HepG2 (cell line): Measurements from ENCODE around the gene LRRTM1. TPM values are rescaled to one million over a fixed set of nuclear protein-coding genes. Genes with fewer than 3 reads are reported as not detected.

Experiments
- ATAC-seq: fragments of 200-7000 bp; cut with Tn5 transposase; 3 replicates; pipeline ENCODE4 v1.9.1; 2020; ENCODE audit warnings: mild to moderate bottlenecking, moderate library complexity
- BruUV-seq: library from RNA; stranded (reverse); fragments of 400-500 nt; replicated peaks from 2 replicates; lab custom pipeline; 2021; lab: Mats Ljungman, UMichigan
- CTCF ChIA-PET: fragments of 300-600 bp; formaldehyde crosslinking; extraction: SDS; loops from one replicate; lab custom pipeline; 2021; ENCODE audit warnings: low total read pairs, inconsistent platforms, low intra/inter-chr PET ratio; lab: Yijun Ruan, JAX
- POLR2A ChIA-PET: fragments of 350-600 bp; sonication (Branson Sonifier 250); formaldehyde crosslinking; loops from one replicate; lab custom pipeline; 2020; ENCODE audit warnings: antibody characterized with exemption, inconsistent platforms; lab: Yijun Ruan, JAX
- DNase-seq: peaks from one replicate; pipeline ENCODE4 v3.0.0-alpha.2; 2015; ENCODE audit warnings: low spot score
- FAIRE-seq: peaks from 3 replicates; lab custom pipeline; 2011; peaks lifted over from hg19 to GRCh38; lab: Jason Lieb, UNC
- H2AFZ ChIP-seq: one replicate; pipeline ENCODE4 v1.6.1; 2011; ENCODE audit warnings: low read length, inconsistent platforms
- H3K27ac ChIP-seq: fragments of 300-600 bp; 3 replicates; pipeline ENCODE4 v1.8.0; 2011; ENCODE audit warnings: mixed run types, mild to moderate bottlenecking, mixed read lengths, low read length, inconsistent platforms; ENCODE audit not compliant: insufficient read depth; ENCODE audit errors: extremely low read length
- H3K27me3 ChIP-seq, 2 experiments: fragments of 200-600 bp in 1 of 2; 2 replicates in 1 of 2; 3 replicates in 1 of 2; pipeline versions ENCODE4 v1.6.0 to v1.8.0; 2011; ENCODE audit warnings: low read length in 2 of 2, mild to moderate bottlenecking in 2 of 2, moderate library complexity in 2 of 2, inconsistent platforms in 1 of 2; ENCODE audit not compliant: insufficient read depth in 2 of 2, control insufficient read depth in 1 of 2
- H3K36me3 ChIP-seq, 2 experiments: fragments of 200-600 bp in 1 of 2; replicated peaks in 1 of 2; 2 replicates in 1 of 2; 3 replicates in 1 of 2; pipeline versions ENCODE4 v1.5.1 to v1.8.0; 2011; ENCODE audit warnings: low read length in 2 of 2, inconsistent platforms in 1 of 2; ENCODE audit not compliant: insufficient read depth in 2 of 2, control insufficient read depth in 1 of 2
- H3K4me1 ChIP-seq: 2 replicates; pipeline ENCODE4 v1.5.1; 2012; ENCODE audit warnings: low read length, inconsistent platforms; ENCODE audit not compliant: insufficient read depth
- H3K4me2 ChIP-seq: 2 replicates; pipeline ENCODE4 v1.6.0; 2011; ENCODE audit warnings: low read depth, low read length, inconsistent platforms
- H3K4me3 ChIP-seq, 3 experiments: fragments of 200-600 bp in 1 of 3; sonication (generic), shearing (Covaris generic) in 1 of 3; replicated peaks in 1 of 3; 2 replicates each; pipeline ENCODE4 v1.5.1; 2011 to 2016; ENCODE audit warnings: low read length in 3 of 3, inconsistent platforms in 2 of 3, low read depth in 2 of 3, mild to moderate bottlenecking in 2 of 3, control low read depth in 1 of 3, mixed read lengths in 1 of 3; ENCODE audit not compliant: insufficient read depth in 1 of 3
- H3K79me2 ChIP-seq: one replicate; pipeline ENCODE4 v1.6.1; 2011; ENCODE audit warnings: low read length, inconsistent platforms; ENCODE audit not compliant: insufficient read depth
- H3K9ac ChIP-seq: 2 replicates; pipeline ENCODE4 v1.6.0; 2011; ENCODE audit warnings: mild to moderate bottlenecking, low read depth, low read length, inconsistent platforms; ENCODE audit not compliant: insufficient read depth
- H3K9me3 ChIP-seq: 2 replicates; pipeline ENCODE4 v1.5.1; 2012; ENCODE audit warnings: mild to moderate bottlenecking, low read length
- H4K20me1 ChIP-seq: 2 replicates; pipeline ENCODE4 v1.6.0; 2011; ENCODE audit warnings: inconsistent platforms, mild to moderate bottlenecking, low read length, moderate library complexity; ENCODE audit not compliant: insufficient read depth
- HNRNPK ChIP-seq: fragments of 200-400 bp; formaldehyde crosslinking; IDR thresholded peaks from 2 replicates; pipeline ENCODE4 v1.6.1; 2018; ENCODE audit warnings: low read length, low read depth, moderate library complexity, mild to moderate bottlenecking; ENCODE audit not compliant: poor library complexity, severe bottlenecking
- HOXA5 ChIP-seq: sonication (generic); formaldehyde crosslinking; IDR thresholded peaks from 2 replicates; pipeline ENCODE4 v1.4.0; 2020; ENCODE audit warnings: missing genetic modification reagents
- ISX ChIP-seq: sonication (generic); formaldehyde crosslinking; conservative IDR thresholded peaks from 2 replicates; pipeline ENCODE4 v1.5.0; 2020; ENCODE audit warnings: missing genetic modification reagents
- TBL1XR1 ChIP-seq: fragments of 150-350 bp; IDR thresholded peaks from 2 replicates; pipeline ENCODE4 v1.6.1; 2014; ENCODE audit warnings: borderline replicate concordance, low read length; ENCODE audit not compliant: partially characterized antibody
- TBP ChIP-seq: sonication (generic); formaldehyde crosslinking; IDR thresholded peaks from 2 replicates; pipeline ENCODE4 v1.5.0; 2020; ENCODE audit warnings: missing genetic modification reagents
- TCF12 ChIP-seq, 2 experiments: fragments of 450-650 bp in 1 of 2; sonication (generic) in 1 of 2; formaldehyde crosslinking in 1 of 2; IDR thresholded peaks; 2 replicates each; pipeline versions ENCODE4 v1.6.1 to v1.8.0; 2017 to 2022; ENCODE audit warnings: antibody characterized with exemption in 1 of 2, mild to moderate bottlenecking in 1 of 2, missing genetic modification reagents in 1 of 2, moderate library complexity in 1 of 2
- ZNF235 ChIP-seq: sonication (generic); formaldehyde crosslinking; IDR thresholded peaks from 2 replicates; pipeline ENCODE4 v1.8.1; 2023; ENCODE audit warnings: mild to moderate bottlenecking, missing genetic modification reagents, borderline replicate concordance
- ZNF383 ChIP-seq: sonication (generic); formaldehyde crosslinking; IDR thresholded peaks from 2 replicates; pipeline ENCODE4 v1.4.0; 2020; ENCODE audit warnings: missing genetic modification reagents, mild to moderate bottlenecking, borderline replicate concordance
- ZNF670 ChIP-seq: sonication (generic); formaldehyde crosslinking; IDR thresholded peaks from 2 replicates; pipeline ENCODE4 v1.8.0; 2022; ENCODE audit warnings: mild to moderate bottlenecking, missing genetic modification reagents, borderline replicate concordance
- WGBS: methylation state at CpG from one replicate; pipeline ENCODE4 v1.1.6; 2017; ENCODE audit warnings: low lambda C conversion rate; 5-methylcytosine and 5-hydroxymethylcytosine counted together
- in situ Hi-C: cut with HindIII; loops from 2 replicates; pipeline ENCODE4 v1.10.0; 2017; ENCODE audit warnings: low pct_unique_long_range_greater_than_20kb; ENCODE audit not compliant: extremely low pct_ligation_motif_present
- intact Hi-C: fragments of 100-400 bp; cut with micrococcal nuclease; formaldehyde crosslinking; loops from one replicate; pipeline ENCODE4 v1.10.0; 2022; ENCODE audit not compliant: unreplicated experiment
- polyA plus RNA-seq, 8 experiments: library from polyadenylated mRNA; depleted of rRNA in 3 of 8; stranded (reverse) in 7 of 8; unstranded in 1 of 8; fragments of >200 nt; fragmentation: Illumina TruSeq in 4 of 8; extraction: Trizol in 4 of 8; gene quantifications; 2 replicates each; pipeline versions ENCODE4 v1.2.1 to v1.2.3, GENCODE V29; 2011 to 2016; ENCODE audit warnings: low read depth in 4 of 8, missing spikeins in 1 of 8, mixed read lengths in 1 of 8; ENCODE audit not compliant: insufficient read depth in 1 of 8
- total RNA-seq, 5 experiments: library from RNA; depleted of rRNA; stranded (reverse); fragments of >200 nt; fragmentation: Illumina TruSeq; extraction: Trizol; gene quantifications; 2 replicates each; pipeline ENCODE4 v1.2.3, GENCODE V29; 2016; ENCODE audit warnings: low read depth in 1 of 5
- TF ChIP-seq, protein P1 (sequence below): sonication (generic); formaldehyde crosslinking; conservative IDR thresholded peaks from 2 replicates; pipeline ENCODE4 v1.5.0; 2020; ENCODE audit warnings: missing genetic modification reagents
- TF ChIP-seq, protein P2 (sequence below): sonication (generic); formaldehyde crosslinking; conservative IDR thresholded peaks from 2 replicates; pipeline ENCODE4 v1.4.0; 2020; ENCODE audit warnings: missing genetic modification reagents
- TF ChIP-seq, protein P3 (sequence below): sonication (generic); IDR thresholded peaks from 2 replicates; pipeline ENCODE4 v1.6.1; 2016; ENCODE audit warnings: low read depth, borderline replicate concordance

LRRTM1 gene
- total and polyA plus RNA-seq, 2 of the 13 experiments (the other 11 are each of a cell fraction or from before 2014, with no cell fraction given), result not detected

DNA sequence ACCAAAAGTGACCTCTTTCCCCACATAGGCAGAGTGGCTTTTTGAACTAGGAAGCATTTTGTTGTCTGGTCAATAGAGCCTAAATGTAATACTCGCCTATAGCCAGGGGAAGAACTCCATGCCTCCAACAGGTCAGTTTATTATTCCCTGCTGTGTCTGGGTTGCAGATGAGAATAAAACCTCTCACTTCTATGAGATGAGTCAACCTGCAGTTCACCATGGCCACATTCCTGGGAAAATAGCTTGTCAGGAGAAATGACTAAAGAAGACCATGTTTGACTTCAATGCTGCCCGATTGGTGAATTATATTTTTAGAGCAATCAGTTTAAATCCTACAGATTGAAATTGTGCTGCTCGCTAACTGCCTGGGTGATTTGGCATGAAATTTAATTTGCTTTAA lies 46.7 kb upstream of the LRRTM1 start:
- no TSS peak for BruUV-seq
- WGBS, result 33% methylated on average over 3 of the region's 3 CpGs
- H3K4me3 ChIP-seq, result no peak overlapping the region
- H3K4me2 ChIP-seq, result no peak overlapping the region
- DNase-seq (no peak), FAIRE-seq (no peak), ATAC-seq (no peak)
- no peak overlapping the region for H3K27ac ChIP-seq
- in situ Hi-C loops (no loop called here), intact Hi-C loops (no loop called here)
- TF ChIP-seq ZNF383 (CRISPR knock-in tag) (no peak), TBP (CRISPR knock-in tag) (no peak), ZNF235 (CRISPR knock-in tag) (no peak)
- H3K9ac ChIP-seq, result no peak overlapping the region
- H3K4me1 ChIP-seq, result no peaks in the 10 kb centered on the region
- H4K20me1 ChIP-seq, result no peaks in the 10 kb centered on the region
- POLR2A ChIA-PET, result no interaction called here
- CTCF ChIA-PET, result no interaction called here
- no peaks in the 10 kb centered on the region for H3K27me3 ChIP-seq
- no peak overlapping the region for H2AFZ ChIP-seq
- H3K79me2 ChIP-seq, result no peaks in the 10 kb centered on the region
- no peaks in the 10 kb centered on the region for H3K36me3 ChIP-seq
- peaks cover 19% of the 10 kb centered on the region for H3K9me3 ChIP-seq

DNA sequence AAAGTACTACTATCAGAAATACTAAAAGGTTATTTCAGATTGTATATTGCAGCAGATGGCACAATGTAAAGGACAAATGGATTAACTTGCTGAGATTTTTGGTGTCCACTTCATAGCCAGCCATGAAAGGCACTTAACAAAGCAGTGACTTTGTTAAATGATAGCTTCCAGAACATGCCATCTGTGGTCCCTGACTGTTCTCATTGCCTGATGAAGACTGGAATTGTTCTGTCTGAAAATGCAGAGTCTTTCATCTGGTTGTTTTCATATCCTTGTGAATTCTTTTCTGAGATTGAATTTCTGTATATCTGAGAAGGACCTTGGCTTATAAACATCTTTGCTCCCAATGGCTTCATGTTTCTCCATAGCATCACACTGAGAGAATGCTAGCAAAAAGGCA lies 44.4 kb upstream of the LRRTM1 start:
- Histone ChIP-seq H3K79me2 (no peaks in the 10 kb centered on the region), H3K9ac (no peak overlapping the region), H3K36me3 (no peaks in the 10 kb centered on the region), H3K4me1 (no peaks in the 10 kb centered on the region), H3K4me2 (no peak overlapping the region), H2AFZ (no peak overlapping the region), H3K9me3 (peaks cover 18% of the 10 kb centered on the region), H3K27ac (no peak overlapping the region), H3K4me3 (no peak overlapping the region), H4K20me1 (no peaks in the 10 kb centered on the region), H3K27me3 (no peaks in the 10 kb centered on the region)
- intact Hi-C loops, result no loop called here
- ATAC-seq, result no peak
- ChIA-PET CTCF (no interaction called here), POLR2A (no interaction called here)
- in situ Hi-C loops, result no loop called here
- no peak for DNase-seq
- no TSS peak for BruUV-seq
- no peak for FAIRE-seq
- TF ChIP-seq HNRNPK, result no peak
- no peak for TF ChIP-seq ISX (CRISPR knock-in tag)
- TF ChIP-seq, protein P1, sequence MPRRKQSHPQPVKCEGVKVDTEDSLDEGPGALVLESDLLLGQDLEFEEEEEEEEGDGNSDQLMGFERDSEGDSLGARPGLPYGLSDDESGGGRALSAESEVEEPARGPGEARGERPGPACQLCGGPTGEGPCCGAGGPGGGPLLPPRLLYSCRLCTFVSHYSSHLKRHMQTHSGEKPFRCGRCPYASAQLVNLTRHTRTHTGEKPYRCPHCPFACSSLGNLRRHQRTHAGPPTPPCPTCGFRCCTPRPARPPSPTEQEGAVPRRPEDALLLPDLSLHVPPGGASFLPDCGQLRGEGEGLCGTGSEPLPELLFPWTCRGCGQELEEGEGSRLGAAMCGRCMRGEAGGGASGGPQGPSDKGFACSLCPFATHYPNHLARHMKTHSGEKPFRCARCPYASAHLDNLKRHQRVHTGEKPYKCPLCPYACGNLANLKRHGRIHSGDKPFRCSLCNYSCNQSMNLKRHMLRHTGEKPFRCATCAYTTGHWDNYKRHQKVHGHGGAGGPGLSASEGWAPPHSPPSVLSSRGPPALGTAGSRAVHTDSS (CRISPR knock-in tag), result no peak
- no peak for TF ChIP-seq ZNF670
- no peak for TF ChIP-seq HOXA5 (CRISPR knock-in tag)
- TF ChIP-seq, protein P2, sequence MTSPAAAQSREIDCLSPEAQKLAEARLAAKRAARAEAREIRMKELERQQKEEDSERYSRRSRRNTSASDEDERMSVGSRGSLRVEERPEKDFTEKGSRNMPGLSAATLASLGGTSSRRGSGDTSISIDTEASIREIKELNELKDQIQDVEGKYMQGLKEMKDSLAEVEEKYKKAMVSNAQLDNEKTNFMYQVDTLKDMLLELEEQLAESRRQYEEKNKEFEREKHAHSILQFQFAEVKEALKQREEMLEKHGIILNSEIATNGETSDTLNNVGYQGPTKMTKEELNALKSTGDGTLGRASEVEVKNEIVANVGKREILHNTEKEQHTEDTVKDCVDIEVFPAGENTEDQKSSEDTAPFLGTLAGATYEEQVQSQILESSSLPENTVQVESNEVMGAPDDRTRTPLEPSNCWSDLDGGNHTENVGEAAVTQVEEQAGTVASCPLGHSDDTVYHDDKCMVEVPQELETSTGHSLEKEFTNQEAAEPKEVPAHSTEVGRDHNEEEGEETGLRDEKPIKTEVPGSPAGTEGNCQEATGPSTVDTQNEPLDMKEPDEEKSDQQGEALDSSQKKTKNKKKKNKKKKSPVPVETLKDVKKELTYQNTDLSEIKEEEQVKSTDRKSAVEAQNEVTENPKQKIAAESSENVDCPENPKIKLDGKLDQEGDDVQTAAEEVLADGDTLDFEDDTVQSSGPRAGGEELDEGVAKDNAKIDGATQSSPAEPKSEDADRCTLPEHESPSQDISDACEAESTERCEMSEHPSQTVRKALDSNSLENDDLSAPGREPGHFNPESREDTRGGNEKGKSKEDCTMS (CRISPR knock-in tag), result no peak
- TF ChIP-seq, protein P3, sequence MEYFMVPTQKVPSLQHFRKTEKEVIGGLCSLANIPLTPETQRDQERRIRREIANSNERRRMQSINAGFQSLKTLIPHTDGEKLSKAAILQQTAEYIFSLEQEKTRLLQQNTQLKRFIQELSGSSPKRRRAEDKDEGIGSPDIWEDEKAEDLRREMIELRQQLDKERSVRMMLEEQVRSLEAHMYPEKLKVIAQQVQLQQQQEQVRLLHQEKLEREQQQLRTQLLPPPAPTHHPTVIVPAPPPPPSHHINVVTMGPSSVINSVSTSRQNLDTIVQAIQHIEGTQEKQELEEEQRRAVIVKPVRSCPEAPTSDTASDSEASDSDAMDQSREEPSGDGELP, result no peak
- TF ChIP-seq TCF12 (IDR thresholded peaks at IDR 0.05), result no peak
- TF ChIP-seq TCF12 (CRISPR knock-in tag; IDR thresholded peaks at IDR 0.05), result no peak
- TF ChIP-seq TBL1XR1, result no peak
